Tibial nerve (tissue), 4 donors: ENCODE data around the gene ROCK2.

Experiments
- EP300 ChIP-seq, 2 donors: sonication (generic); formaldehyde crosslinking; IDR thresholded peaks; one replicate each; pipeline ENCODE4 v1.6.1; 2017; ENCODE audit warnings: antibody characterized with exemption in 2 of 2, mild to moderate bottlenecking in 1 of 2
- POLR2A ChIP-seq, 2 donors: fragments of 450-650 bp; IDR thresholded peaks; one replicate each; pipeline ENCODE4 v1.6.1; 2017; ENCODE audit warnings: antibody characterized with exemption in 2 of 2, mild to moderate bottlenecking in 2 of 2, moderate library complexity in 2 of 2
- TF ChIP-seq, protein P1 (sequence below), 5 experiments: fragments of 200-600 bp in 3 of 5; fragments of 450-650 bp in 2 of 5; sonication (generic) in 3 of 5; IDR thresholded peaks; one replicate each; pipeline ENCODE4 v1.5.1; 2016 to 2019; ENCODE audit warnings: antibody characterized with exemption in 5 of 5, mild to moderate bottlenecking in 3 of 5, moderate library complexity in 2 of 5

GRCh38 chr2:11286749-11287148 lies 57.7 kb downstream of the ROCK2 start:
- no peak for TF ChIP-seq EP300 (IDR thresholded peaks at IDR 0.05)
- TF ChIP-seq, protein P1, sequence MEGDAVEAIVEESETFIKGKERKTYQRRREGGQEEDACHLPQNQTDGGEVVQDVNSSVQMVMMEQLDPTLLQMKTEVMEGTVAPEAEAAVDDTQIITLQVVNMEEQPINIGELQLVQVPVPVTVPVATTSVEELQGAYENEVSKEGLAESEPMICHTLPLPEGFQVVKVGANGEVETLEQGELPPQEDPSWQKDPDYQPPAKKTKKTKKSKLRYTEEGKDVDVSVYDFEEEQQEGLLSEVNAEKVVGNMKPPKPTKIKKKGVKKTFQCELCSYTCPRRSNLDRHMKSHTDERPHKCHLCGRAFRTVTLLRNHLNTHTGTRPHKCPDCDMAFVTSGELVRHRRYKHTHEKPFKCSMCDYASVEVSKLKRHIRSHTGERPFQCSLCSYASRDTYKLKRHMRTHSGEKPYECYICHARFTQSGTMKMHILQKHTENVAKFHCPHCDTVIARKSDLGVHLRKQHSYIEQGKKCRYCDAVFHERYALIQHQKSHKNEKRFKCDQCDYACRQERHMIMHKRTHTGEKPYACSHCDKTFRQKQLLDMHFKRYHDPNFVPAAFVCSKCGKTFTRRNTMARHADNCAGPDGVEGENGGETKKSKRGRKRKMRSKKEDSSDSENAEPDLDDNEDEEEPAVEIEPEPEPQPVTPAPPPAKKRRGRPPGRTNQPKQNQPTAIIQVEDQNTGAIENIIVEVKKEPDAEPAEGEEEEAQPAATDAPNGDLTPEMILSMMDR (IDR thresholded peaks at IDR 0.05), result no peak
- no peak for TF ChIP-seq POLR2A (IDR thresholded peaks at IDR 0.05)
